Gastrocnemius medialis (tissue), 4 donors: Measurements from ENCODE around the gene NMRK1.

Experiments used
- POLR2A ChIP-seq, 2 donors: fragments of 450-650 bp; IDR thresholded peaks; one replicate each; pipeline ENCODE4 v1.6.1; 2017; ENCODE audit warnings: antibody characterized with exemption in 2 of 2, mild to moderate bottlenecking in 2 of 2, moderate library complexity in 2 of 2
- TF ChIP-seq, protein P1 (sequence below), 5 experiments: fragments of 450-650 bp in 3 of 5; fragments of 200-600 bp in 2 of 5; sonication (generic) in 2 of 5; IDR thresholded peaks in 4 of 5; conservative IDR thresholded peaks in 1 of 5; 1 replicate in 4 of 5; 2 replicates in 1 of 5; pipeline ENCODE4 v1.5.1; 2016 to 2019; ENCODE audit warnings: antibody characterized with exemption in 5 of 5, mild to moderate bottlenecking in 3 of 5, moderate library complexity in 3 of 5

DNA sequence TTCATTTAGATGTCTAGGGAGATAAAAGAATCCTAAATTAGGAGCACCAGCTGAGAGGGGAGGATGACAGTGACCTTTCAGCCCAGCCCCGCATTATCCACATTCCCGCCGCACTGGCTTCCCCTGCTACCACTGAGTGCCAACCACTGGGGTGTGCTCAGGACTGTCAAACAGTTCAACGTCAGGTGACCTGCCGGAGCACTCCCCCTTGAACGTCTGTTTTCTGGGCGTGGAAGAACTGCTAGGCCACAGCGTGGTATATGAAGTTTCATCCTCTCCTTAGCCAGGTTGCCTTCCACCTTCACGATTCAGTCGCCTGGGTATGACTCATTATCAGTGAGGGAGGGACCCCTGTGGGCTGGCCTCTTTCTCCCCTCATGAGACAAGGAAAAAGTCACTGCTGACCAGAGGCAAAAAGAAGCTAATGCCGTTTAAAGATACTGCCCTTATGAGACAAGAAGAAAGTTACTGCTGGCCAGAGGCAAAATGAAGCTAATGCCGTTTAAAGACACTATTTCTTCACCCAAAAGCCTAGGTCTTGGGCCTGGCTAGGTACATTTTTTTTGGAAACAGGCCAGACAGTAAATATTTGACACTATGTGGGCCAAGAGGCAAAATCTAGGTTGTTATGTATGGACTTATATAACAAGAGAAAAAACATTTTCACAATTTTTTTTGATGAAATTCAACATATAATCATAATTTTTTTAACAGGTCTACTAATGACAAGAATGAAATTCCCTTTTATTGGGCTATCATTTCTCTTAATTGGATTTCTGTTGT, 4.6 kb downstream of the NMRK1 start:
- TF ChIP-seq, protein P1, sequence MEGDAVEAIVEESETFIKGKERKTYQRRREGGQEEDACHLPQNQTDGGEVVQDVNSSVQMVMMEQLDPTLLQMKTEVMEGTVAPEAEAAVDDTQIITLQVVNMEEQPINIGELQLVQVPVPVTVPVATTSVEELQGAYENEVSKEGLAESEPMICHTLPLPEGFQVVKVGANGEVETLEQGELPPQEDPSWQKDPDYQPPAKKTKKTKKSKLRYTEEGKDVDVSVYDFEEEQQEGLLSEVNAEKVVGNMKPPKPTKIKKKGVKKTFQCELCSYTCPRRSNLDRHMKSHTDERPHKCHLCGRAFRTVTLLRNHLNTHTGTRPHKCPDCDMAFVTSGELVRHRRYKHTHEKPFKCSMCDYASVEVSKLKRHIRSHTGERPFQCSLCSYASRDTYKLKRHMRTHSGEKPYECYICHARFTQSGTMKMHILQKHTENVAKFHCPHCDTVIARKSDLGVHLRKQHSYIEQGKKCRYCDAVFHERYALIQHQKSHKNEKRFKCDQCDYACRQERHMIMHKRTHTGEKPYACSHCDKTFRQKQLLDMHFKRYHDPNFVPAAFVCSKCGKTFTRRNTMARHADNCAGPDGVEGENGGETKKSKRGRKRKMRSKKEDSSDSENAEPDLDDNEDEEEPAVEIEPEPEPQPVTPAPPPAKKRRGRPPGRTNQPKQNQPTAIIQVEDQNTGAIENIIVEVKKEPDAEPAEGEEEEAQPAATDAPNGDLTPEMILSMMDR (IDR thresholded peaks at IDR 0.05 in 4 of 5, conservative IDR thresholded peaks at IDR 0.05 in 1 of 5): no peak
- no peak for TF ChIP-seq POLR2A (IDR thresholded peaks at IDR 0.05)
